Psoas muscle (tissue), 8 donors: ENCODE measurements around the gene FGD5. TPM values are rescaled to one million over a fixed set of nuclear protein-coding genes. Genes with fewer than 3 reads are reported as not detected.
A peak's percentile ranks its signal among the peaks of the same experiment; 100 is the strongest.

Experiments
- ATAC-seq, 4 donors: fragments of 200-7000 bp; cut with Tn5 transposase; one replicate each; pipeline ENCODE4 v1.9.1; 2020; ENCODE audit warnings: moderate library complexity in 3 of 4, mild to moderate bottlenecking in 2 of 4
- DNase-seq, 2 donors: peaks; one replicate each; pipeline ENCODE4 v3.0.0-alpha.2; 2020
- H3K27ac ChIP-seq: fragments of 200-600 bp; one replicate; pipeline ENCODE4 v1.8.0; 2022
- H3K27me3 ChIP-seq, 3 donors: fragments of 200-600 bp in 1 of 3; one replicate each; pipeline versions ENCODE4 v1.6.1 to v1.8.0; 2013 to 2022; ENCODE audit warnings: low read length in 2 of 3, mild to moderate bottlenecking in 2 of 3, moderate library complexity in 1 of 3; ENCODE audit not compliant: insufficient read depth in 3 of 3
- H3K36me3 ChIP-seq, 2 donors: fragments of 200-600 bp in 1 of 2; one replicate each; pipeline versions ENCODE4 v1.6.1 to v1.8.0; 2013 to 2022; ENCODE audit warnings: low read depth in 1 of 2, mild to moderate bottlenecking in 1 of 2, moderate library complexity in 1 of 2; ENCODE audit not compliant: insufficient read depth in 1 of 2
- H3K4me1 ChIP-seq: fragments of 200-600 bp; one replicate; pipeline ENCODE4 v1.8.0; 2022
- H3K4me3 ChIP-seq: fragments of 200-600 bp; one replicate; pipeline ENCODE4 v1.8.0; 2022; ENCODE audit warnings: mild to moderate bottlenecking
- H3K9me3 ChIP-seq: fragments of 200-600 bp; one replicate; pipeline ENCODE4 v1.8.0; 2022
- WGBS, 3 donors: extraction: QIAGEN DNeasy Blood & Tissue Kit; methylation state at CpG; one replicate each; pipeline versions ENCODE4 v1.1.6 to v1.1.7; 2013; 5-methylcytosine and 5-hydroxymethylcytosine counted together
- intact Hi-C, 2 donors: fragments of 100-400 bp; cut with DNase I; formaldehyde crosslinking; loops; one replicate each; pipeline versions ENCODE4 v1.11.0 to v1.14.2; 2022
- polyA plus RNA-seq, 3 donors: library from polyadenylated mRNA; stranded (reverse); fragments of 200-250 nt; gene quantifications; one replicate each; pipeline ENCODE4 v1.2.3, GENCODE V29; 2013
- total RNA-seq, 4 donors: library from RNA; stranded (reverse); fragmentation: NEBNext Ultra II Directional in 2 of 4; extraction: Animal tissue kit (Norgen Biotek cat#: 25700) in 2 of 4; gene quantifications; one replicate each; pipeline versions ENCODE4 v1.2.1 to v1.2.4, GENCODE V29; 2021 to 2023
- TF ChIP-seq, protein P1 (sequence below): fragments of 200-600 bp; IDR thresholded peaks from one replicate; pipeline ENCODE4 v1.8.0; 2022; ENCODE audit warnings: antibody characterized with exemption
- donor health status: healthy with polysubstance abuse.
- donor health status: DM: no; HTN: no; CAD: no; lungs with moderate emphysema.
- donor health status: Bipolar disorder and iron deficiency.
- donor health status: healthy.
- donor health status: DM: yes; HTN: yes; CAD: no.
- donor health status: DM: no; HTN: no; CAD: no.
- donor health status: DM: no; HTN: no; CAD: no.
- donor health status: DM: yes; HTN: yes; CAD: no.

Gene FGD5
- total and polyA plus RNA-seq, 7 donors = 3.6 to 14.6 (median 6.4) TPM

DNA sequence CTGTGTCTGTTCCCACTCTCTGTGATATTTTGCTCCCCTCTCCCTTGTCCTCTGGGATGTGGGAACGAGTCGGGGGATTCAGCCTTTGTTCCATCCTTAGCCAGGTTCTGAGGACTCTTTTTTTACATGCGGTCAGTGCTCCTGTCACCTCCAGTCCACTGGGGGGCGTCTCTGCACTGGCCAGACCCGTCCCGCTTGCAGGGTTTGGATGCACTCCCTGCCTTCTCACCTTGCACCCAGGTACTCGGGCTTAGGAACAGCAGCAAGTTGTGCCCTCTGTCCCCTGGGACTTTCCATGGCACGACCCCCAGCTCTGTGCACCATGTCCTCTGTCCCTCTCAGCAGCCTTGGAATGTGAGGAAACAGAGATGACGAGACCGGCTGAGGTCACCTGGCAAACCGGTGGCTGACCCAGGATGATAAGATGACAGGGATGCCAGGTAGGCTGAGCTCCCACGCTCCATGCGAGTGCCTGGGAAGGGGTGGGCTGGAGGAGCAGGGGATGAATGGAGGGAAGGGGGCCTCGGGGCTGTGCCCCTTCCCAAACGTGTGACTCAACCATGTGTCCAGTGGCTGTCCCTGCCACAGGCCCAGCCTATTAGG, 27.3 kb upstream of the FGD5 start:
- intact Hi-C loops = loop anchor here (2.0 to 5.0 kb wide), 2 partner anchors 126 to 129 kb away; no protein-coding TSS in a partner anchor
- DNase-seq = peak; percentile 70 to 75
- Histone ChIP-seq H3K27ac (no peak overlapping the region), H3K9me3 (no peaks in the 10 kb centered on the region), H3K4me3 (no peak overlapping the region), H3K27me3 (no peaks in the 10 kb centered on the region), H3K4me1 (no peaks in the 10 kb centered on the region), H3K36me3 (no peaks in the 10 kb centered on the region)
- ATAC-seq = peak; percentile 53 to 74 (median 60)
- 25 to 29% (median 27%) methylated on average over 15 of the region's 15 CpGs for WGBS, 3 donors
- TF ChIP-seq, protein P1, sequence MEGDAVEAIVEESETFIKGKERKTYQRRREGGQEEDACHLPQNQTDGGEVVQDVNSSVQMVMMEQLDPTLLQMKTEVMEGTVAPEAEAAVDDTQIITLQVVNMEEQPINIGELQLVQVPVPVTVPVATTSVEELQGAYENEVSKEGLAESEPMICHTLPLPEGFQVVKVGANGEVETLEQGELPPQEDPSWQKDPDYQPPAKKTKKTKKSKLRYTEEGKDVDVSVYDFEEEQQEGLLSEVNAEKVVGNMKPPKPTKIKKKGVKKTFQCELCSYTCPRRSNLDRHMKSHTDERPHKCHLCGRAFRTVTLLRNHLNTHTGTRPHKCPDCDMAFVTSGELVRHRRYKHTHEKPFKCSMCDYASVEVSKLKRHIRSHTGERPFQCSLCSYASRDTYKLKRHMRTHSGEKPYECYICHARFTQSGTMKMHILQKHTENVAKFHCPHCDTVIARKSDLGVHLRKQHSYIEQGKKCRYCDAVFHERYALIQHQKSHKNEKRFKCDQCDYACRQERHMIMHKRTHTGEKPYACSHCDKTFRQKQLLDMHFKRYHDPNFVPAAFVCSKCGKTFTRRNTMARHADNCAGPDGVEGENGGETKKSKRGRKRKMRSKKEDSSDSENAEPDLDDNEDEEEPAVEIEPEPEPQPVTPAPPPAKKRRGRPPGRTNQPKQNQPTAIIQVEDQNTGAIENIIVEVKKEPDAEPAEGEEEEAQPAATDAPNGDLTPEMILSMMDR = peak; percentile 56

DNA sequence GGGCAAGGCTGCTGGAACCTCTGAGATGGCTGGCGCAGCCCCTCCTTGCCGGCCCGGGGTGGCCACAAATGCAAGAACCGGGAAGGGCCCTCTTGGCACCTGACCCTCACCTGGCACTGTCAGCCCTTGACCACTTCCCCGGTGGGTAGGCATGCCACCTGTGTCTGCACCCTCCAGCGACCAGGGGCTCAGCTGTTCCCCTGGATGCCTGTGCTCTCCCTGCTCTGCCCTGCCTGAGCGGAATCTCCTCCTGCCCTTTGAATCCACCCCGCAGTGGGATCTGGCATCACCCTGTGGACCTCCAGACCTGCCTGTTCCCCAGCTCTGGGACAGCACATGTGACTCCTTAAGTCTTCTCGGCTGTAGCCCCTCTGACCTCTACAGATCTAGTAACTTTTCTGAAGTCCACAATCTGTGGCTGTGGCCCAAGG, 26.1 kb upstream of the FGD5 start:
- Histone ChIP-seq H3K27me3 (no peaks in the 10 kb centered on the region), H3K4me1 (no peaks in the 10 kb centered on the region)
- intact Hi-C loops = loop anchor here in 1 of 2 donors (5.0 kb wide), 1 partner anchor 125 kb away; no protein-coding TSS in a partner anchor

DNA sequence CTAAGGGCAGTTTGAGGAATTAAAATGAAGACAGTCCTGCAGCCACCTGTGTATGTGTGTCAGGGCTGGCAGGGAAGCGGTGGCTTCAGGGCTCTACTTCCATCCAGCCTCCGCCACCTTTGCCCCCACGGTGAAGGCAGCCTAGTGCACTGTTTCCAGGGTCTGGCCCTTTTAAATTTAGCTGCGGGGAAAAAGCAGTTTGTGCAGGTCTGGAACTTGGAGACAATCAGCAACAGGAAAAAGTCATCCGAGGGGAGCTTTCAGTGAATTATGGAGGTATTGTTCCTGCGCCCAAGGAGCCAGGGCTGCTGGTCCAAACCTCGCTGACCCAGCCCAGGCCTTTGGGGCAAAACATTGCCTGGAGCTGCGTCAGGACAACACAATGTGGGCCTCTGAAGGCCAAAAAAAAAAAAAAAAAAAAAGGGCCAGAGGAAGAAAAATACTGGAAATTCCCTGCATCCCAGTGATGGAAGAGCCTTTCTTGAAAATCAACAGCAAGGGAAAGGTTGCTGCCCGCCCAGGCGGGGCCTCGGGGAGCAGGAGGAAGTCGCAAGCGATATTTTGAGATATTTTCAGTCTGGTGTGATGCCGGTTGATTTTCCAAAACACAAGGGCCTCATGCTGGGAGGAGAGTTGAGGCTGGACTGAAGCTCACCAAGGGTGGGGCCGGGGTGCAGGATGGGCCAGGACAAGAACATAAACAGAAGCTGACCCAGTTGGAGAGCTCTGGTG, 25.5 kb upstream of the FGD5 start:
- TF ChIP-seq, protein P1 = no peak
- Histone ChIP-seq H3K4me1 (no peaks in the 10 kb centered on the region), H3K36me3 (no peaks in the 10 kb centered on the region), H3K27me3 (no peaks in the 10 kb centered on the region), H3K4me3 (no peak overlapping the region), H3K27ac (no peak overlapping the region), H3K9me3 (no peaks in the 10 kb centered on the region)
- WGBS, 3 donors = 58 to 63% (median 59%) methylated on average over 15 of the region's 15 CpGs
- intact Hi-C loops = loop anchor here in 1 of 2 donors (5.0 kb wide), 1 partner anchor 124 kb away; no protein-coding TSS in a partner anchor
- ATAC-seq (no peak), DNase-seq (peak; percentile 29 to 61)

More for the DNA sequence above, 26.1 kb upstream of the FGD5 start:
- H3K27ac ChIP-seq = no peak overlapping the region
- H3K9me3 ChIP-seq = no peaks in the 10 kb centered on the region
- no peaks in the 10 kb centered on the region for H3K36me3 ChIP-seq
- TF ChIP-seq, protein P1 = no peak
- WGBS, 3 donors = 74 to 84% (median 81%) methylated on average over 9 of the region's 9 CpGs
- DNase-seq (peak in 1 of 2 donors; percentile 54), ATAC-seq (no peak)
- no peak overlapping the region for H3K4me3 ChIP-seq

DNA sequence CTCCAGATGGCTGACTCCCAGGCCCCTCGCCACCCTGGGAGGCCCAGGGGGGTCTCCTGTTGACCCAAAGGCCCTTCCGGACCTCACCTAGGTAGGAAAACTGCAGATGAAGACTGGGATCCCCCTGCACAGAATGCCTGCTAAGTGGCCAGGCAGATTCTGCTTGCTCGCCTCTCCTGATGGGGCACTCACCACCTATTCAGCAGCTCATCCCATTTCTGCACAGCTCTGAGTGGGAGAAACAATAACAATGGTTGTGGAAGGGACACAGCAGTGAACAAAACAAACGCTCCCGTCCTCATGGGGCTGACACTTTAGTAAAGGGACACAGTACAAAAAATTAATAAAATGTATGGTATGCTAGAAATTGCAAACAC, 24.9 kb upstream of the FGD5 start:
- 70 to 78% (median 75%) methylated on average over 5 of the region's 5 CpGs for WGBS, 3 donors
- TF ChIP-seq, protein P1 = no peak
- no peak for ATAC-seq
- intact Hi-C loops = loop anchor here in 1 of 2 donors (5.0 kb wide), 1 partner anchor 123 kb away; no protein-coding TSS in a partner anchor
- Histone ChIP-seq H3K4me1 (no peaks in the 10 kb centered on the region), H3K4me3 (no peak overlapping the region), H3K9me3 (no peaks in the 10 kb centered on the region), H3K27ac (no peak overlapping the region), H3K36me3 (no peaks in the 10 kb centered on the region), H3K27me3 (peaks cover 0 to 2% (median 0%) of the 10 kb centered on the region in 3 donors)
- DNase-seq = no peak
